GM19193 (cell line): Measurements from ENCODE around the gene HAO2.

ENCODE experiments used
- POLR2A ChIP-seq: IDR thresholded peaks from 4 replicates; pipeline ENCODE4 v1.6.1; 2011; ENCODE audit not compliant: insufficient read depth, insufficient read length; ENCODE audit errors: extremely low read depth

HAO2 gene

DNA sequence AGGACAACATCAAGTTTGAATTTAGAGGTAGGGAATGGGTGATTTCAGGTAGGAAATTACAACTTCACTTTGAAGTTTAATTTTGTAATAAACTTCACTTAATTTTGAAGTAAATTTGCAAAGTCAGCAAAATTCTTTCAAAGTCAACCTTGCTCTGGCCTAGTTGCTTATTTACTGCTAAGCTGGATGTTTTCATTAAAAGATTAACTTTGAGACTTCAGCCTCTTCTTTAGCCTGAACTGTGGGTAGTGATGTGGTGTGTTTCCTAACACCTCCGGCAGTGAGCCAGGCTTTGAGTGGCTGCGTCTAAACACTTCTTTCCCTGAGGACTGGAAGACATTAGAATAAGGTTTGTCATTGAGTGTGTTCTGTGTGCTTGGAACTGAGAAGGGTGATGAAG, at the start of gene HAO2:
HAO2 (plus strand) TSS at position 232 of the 400 bp plus-strand sequence. CDS start 12,301 bp downstream, outside the sequence.
- TF ChIP-seq POLR2A: no peak

DNA sequence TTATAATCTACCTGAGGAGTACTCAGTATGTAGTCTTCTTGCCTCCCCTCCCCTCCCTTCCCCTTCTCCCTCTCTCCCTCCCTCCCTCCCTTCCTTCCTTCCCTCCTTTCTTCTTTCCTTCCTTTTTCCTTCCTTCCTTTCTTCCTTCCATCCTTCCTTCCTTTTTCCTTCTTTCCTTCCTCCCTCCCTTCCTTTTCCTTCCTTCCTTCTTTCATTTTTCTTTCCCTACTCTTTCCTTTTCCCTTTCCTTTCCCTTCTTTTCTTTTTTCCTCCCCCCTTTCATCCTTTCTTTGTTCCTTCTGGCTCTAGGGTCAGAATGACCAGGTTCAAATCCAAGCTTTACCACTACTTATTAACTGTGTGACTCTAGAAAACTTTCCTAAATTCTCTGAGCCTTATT, 48.5 kb upstream of the HAO2 start:
- TF ChIP-seq POLR2A: no peak

GRCh38 chr1:119321666-119322419, 46.7 kb upstream of the HAO2 start:
- TF ChIP-seq POLR2A: no peak

DNA sequence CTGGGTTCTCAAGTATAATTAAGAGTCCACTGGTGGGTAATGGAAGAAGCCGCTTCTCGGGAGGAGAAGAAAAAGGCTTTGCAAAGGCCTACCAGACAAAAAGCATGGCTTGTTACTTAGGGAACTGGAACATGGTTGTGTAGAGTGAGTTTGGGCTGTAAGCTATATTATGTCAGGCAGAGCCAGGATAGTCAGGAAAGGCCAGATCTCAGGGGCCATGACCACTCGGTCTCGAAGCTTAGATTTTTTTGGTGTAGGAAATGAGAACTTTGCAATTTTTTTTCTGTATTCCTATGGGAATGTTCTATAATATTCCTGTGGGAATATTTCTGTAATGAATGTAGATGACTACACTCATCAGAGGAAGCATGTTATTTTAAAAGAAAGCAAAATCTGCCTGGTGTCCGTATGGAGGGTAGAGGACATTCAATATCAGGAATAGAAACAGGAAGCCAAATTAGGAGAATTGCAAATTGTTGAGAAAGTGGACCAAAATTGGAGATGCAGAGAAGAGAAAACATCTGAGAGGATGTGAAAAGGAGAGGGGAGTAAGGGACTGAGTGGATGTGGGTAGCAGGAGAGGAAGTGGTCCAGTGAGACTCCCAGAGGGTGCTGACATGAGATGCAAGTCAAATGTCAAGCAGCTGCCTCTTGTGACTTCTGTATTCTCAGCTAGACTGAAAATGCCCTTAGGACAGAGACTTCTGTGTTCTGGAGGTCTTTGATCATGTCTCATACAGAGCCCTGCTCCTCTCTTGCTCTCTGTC, 45.2 kb upstream of the HAO2 start:
- TF ChIP-seq POLR2A: no peak

GRCh38 chr1:119324198-119324597, 44.4 kb upstream of the HAO2 start:
- no peak for TF ChIP-seq POLR2A

GRCh38 chr1:119326251-119326650, 42.3 kb upstream of the HAO2 start:
- TF ChIP-seq POLR2A: no peak

- TF ChIP-seq POLR2A: no peak
These were observed 41.5 kb upstream of the HAO2 start for GRCh38 chr1:119327094-119327449.

DNA sequence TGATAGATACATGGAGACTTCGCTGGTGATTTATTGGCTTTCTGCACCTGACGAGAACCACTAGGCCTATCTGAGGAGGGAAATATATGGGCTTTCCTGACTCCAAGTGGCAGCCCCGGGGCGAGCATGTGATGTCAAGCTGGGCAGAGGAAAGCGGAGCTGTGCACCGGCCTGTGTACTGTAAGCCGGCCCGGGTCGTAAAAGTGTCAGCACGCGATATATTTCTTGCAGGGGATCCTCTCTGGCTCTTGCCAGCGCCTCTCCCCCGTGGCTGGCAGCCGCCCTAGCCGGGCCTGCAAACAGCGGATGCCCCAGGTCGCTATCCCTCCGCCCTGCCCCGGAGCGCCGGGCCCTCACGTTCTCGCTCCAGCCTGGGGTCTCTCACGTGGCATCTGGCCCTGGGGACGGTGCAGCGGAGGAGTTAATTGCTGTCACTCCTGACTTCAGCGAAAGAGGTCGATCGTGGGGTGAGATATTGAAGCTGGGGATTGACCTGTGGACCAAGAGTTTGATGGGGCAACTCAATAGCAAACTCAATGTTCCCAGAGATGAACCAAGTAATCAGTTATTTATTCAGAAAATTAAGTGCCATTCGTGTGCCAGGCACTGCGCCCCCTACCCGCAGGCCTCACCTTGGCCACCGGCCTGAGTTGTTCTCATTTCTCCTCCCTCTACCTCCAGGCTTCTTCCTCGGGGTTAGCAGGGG, 41.0 kb upstream of the HAO2 start:
- TF ChIP-seq POLR2A: no peak

DNA sequence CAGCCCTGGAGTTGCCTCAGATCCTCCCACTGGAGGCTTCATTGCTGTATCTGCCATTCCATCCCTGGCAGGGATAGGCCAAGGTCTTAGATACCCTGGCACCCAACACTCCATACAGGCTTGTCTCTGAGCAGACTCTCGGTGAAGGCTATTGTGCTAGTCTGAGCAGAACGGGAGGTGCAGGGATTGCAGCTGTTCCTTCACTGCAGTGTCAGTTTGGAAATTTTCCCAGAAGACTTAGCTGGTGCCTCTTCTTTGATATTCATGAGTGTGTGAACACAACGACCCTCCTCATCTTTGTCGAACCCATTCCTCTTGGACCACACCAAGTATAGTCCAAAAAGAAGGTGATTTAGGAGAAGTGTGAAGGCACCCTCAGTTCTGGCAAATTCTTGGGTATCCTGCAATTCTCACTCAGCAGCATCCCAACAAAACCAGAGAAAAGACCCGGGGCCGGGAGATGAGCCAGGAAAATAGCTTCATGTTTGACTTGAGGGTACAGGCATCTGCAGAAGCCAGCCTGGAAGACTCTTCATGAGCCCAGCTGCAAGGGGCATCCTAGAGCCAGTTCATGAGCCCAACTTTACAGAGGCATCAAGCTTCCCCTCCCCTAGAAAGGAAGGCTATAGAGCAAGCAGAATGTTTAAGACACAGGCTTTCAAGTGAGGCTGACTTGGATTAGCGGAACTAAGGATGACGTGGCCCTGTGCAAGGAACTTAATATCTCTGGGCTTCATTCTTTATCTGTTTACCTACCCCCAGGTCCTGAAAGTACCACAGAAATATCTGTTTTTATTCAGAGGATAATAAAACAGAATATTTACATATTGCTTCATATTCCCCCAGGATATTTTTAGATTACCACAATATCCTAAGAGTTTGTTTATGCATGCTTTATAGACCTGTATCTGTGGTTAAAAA, 38.8 kb upstream of the HAO2 start:
- no peak for TF ChIP-seq POLR2A

DNA sequence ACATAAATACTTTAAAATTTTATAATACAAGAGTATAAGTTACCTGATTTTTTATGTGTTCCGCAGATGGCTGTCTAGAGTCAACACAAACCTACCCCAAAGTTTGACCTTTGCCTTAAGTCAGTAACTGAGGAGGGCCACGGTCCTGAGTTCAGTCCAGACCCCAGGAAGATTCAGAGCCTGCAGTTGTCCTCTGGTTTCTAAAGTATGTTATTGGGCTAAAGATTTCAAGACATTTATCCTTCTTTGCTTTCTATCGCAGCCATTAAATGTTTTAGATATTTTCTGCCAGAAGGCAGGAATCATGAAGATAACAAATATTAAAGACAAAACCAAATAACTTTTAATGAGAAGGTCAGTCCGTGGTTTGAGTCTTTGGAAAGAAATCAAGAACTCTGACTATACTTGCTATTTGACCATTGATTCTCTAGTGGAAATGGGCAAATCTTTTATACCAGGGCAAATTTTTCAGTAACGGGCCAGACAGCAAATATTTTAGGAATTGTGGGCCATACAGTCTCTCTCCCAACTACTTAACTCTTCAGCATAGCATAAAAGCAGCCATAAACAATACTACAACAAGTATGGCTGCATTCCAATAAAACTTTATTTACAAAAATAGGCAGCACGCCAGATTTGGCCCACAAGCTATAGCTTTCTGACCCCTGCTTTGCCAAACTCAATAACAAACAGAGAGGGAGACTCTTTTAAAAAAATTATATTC, 38.0 kb upstream of the HAO2 start:
- no peak for TF ChIP-seq POLR2A

DNA sequence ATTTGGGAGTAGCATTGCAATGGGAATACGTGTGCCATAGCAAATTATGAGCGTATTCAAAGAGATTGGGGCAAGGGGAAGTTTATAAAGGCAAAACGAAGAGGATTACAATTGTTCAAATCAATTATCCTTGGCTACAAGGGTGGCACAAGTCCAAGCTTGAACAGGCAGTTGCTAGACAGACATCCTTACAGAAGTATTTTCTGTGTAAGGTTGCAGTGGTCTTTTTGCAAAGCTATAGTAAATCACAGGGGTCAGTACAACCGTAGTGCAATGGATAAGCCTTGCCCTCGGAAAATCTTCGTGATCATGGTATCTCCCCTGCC, 37.4 kb upstream of the HAO2 start:
- no peak for TF ChIP-seq POLR2A

DNA sequence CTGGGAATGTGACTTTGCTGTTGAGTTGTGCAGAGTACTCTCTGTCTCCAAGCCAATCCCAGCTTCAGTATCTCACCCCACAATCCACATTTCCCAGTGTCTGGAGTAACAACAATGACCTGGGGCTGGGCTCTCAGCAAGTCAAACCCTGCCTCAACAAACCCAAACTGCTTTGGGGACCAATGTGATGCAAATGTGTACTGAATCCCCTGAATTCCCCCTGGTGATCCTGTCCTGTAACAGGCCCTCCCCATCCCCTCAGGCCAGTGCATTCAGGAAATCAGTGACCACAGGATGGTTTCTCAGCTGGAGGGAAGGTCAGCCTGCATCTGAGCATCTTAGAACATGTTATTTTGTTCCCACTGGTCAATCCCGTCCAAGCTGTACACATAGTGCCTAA, 36.7 kb upstream of the HAO2 start:
- no peak for TF ChIP-seq POLR2A

DNA sequence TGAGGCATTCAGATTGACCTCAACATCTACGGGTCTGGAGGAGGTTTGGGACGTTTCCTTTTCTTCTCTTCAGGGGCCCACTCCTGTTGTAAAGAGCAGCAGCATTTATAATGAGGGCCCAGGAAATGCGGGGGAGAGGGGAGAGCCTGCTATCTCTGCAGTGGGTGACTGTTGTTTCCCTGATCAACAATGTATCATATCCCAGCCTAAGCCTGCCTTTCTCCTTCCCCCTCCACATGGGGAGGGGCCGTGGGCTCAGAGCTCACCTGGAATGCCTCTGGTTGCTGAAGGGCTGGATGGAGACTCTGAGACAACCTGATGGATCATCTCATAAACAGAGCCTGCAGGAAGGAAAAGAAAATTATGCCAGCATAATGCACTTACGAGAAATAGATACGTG, 36.0 kb upstream of the HAO2 start:
- no peak for TF ChIP-seq POLR2A
